Measurements from ENCODE around the gene NPR3.

The NPR3 gene

DNA sequence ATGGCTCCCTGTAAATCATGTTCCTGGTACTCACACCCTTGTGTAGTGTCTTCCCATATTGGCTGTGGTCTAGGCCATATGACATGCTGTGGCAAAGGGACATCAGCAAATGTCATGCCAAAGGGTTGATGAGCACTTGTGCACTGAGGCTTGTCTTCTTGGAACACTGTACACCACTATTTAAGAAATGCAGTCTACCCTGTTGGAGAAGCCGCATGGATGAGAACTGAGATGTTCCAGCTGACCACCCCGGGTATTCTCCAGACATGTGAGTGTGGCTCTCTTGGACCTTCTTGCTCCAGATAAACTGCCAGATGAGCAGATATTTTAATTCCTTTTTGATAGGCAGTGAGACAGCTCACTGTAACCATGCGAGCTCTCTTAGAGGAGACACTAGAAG lies 20.5 kb upstream of the NPR3 start:
- Histone ChIP-seq H3K27me3 (ENCODE audit: insufficient read depth, low read length) (no peaks in the 10 kb centered on the region), H3K4me3 (ENCODE audit: low read length) (no peak overlapping the region), H2AFZ (ENCODE audit: low read depth, low read length) (no peak overlapping the region), H3K9me3 (ENCODE audit: low read length) (no peaks in the 10 kb centered on the region), H3K36me3 (ENCODE audit: insufficient read depth, low read length) (no peaks in the 10 kb centered on the region), H3K4me1 (ENCODE audit: insufficient read depth, low read length) (no peaks in the 10 kb centered on the region)

DNA sequence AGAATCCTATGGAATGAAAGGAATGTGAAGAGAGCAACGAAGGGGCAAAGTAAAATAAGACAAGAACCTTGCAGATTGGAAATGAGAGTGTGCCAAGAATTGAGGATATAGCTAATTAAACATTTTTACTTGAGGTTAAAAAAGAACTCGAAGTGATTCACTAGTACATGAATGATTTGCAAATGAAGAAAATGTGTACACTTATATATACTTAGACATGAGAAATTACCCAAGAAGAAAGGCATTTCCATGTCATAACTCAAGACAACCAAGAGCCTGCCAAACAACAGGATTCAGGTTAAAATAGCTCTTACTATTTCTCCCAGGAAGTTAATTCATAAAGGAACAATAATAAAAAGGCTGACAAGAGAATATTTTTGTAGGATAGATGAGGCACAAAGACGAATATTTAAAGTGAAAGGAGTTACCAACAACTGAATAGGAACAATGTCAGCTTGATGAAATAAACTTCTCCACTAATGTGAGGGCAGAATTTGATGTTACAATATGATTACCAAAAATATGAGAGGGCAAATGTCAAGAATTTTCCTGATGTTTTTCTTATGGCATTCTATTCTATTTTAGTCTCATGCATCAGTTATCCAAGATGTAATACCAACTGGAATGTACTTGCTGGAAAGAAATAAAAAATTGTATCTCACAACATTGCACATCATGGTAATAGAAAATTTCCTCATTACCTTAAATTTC lies 18.9 kb upstream of the NPR3 start:
- H2AFZ ChIP-seq (ENCODE audit: low read depth, low read length): no peak overlapping the region
- no peak overlapping the region for H3K4me3 ChIP-seq (ENCODE audit: low read length)
- H3K4me1 ChIP-seq (ENCODE audit: insufficient read depth, low read length): no peaks in the 10 kb centered on the region
- H3K27me3 ChIP-seq (ENCODE audit: insufficient read depth, low read length): no peaks in the 10 kb centered on the region
- H3K9me3 ChIP-seq (ENCODE audit: low read length): no peaks in the 10 kb centered on the region
- H3K36me3 ChIP-seq (ENCODE audit: insufficient read depth, low read length): no peaks in the 10 kb centered on the region

DNA sequence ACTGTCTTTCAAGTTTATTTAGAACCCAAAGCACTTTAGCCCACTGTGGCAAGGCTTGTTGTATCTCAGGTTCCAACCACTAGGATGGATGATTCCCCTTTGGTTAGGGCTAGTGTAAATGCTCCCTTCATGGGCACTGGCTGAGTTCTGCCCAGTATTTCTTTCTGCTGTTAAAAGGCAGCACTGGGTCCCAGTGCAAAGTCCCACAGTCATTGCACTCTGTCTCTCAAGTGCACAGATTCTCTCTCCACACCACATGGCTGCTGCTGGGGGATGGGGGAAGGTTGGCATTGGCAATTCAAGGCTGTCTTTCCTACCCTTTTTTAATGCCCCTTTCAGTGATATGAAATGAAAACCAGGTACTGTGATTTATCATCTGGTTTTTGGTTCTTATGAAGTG lies 7.2 kb upstream of the NPR3 start:
- Histone ChIP-seq H3K36me3 (ENCODE audit: insufficient read depth, low read length) (no peaks in the 10 kb centered on the region), H3K9me3 (ENCODE audit: low read length) (peaks cover 2% of the 10 kb centered on the region), H2AFZ (ENCODE audit: low read depth, low read length) (no peak overlapping the region), H3K27me3 (ENCODE audit: insufficient read depth, low read length) (peaks cover 15% of the 10 kb centered on the region), H3K4me3 (ENCODE audit: low read length) (no peak overlapping the region), H3K4me1 (ENCODE audit: insufficient read depth, low read length) (no peaks in the 10 kb centered on the region)

DNA sequence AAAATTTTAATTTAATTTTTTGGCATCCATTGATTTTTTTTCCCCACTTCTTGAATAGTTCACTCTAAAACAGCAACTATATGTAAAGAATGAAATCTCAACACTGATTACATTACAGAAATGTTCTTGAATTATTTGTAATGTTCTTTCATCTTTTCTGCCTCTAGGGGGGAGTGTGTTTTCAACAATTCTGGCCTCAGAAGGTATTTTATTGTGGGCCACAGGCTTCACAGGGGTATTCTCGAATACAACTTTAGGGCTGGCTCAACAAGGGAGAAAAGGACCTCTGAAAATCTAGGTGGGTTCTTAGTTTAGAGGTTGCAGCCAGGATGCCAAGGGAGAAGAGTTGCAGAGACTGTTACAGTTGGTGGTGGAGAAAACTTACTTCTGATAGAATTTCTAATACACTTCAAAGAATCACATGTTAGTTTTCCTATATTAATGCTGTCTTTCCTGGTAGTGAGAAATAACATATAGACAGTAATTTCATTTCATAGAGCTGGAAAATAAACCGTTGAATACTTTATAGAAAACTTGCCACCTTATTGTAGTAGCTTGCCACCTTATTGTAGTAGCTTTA lies 3.6 kb upstream of the NPR3 start:
- H3K9me3 ChIP-seq (ENCODE audit: low read length): no peaks in the 10 kb centered on the region
- H3K27me3 ChIP-seq (ENCODE audit: insufficient read depth, low read length): peaks cover 48% of the 10 kb centered on the region
- H3K36me3 ChIP-seq (ENCODE audit: insufficient read depth, low read length): no peaks in the 10 kb centered on the region
- peaks cover 11% of the 10 kb centered on the region for H3K4me1 ChIP-seq (ENCODE audit: insufficient read depth, low read length)
- H3K4me3 ChIP-seq (ENCODE audit: low read length): no peak overlapping the region
- H2AFZ ChIP-seq (ENCODE audit: low read depth, low read length): no peak overlapping the region

DNA sequence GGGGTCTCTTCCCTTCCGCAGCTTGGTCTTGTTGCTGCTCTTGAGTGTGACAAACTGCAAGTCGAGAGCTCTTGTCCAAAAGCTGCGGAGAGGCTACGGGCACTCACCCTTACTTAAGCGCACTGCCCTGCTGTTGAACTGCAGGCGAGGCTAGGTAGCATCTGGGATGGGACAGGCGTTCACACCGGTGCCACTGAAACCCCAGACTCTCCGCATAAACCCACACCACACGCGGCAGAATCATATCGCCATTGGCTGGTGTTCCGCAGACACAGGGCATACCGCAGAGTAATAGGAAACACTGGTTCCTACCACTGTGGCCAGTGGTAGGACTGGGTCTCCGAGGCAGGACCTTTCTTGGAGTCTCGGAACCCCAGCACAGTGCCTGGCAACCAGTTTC lies 2.2 kb upstream of the NPR3 start:
- no peaks in the 10 kb centered on the region for H3K36me3 ChIP-seq (ENCODE audit: insufficient read depth, low read length)
- no peak overlapping the region for H3K4me3 ChIP-seq (ENCODE audit: low read length)
- H2AFZ ChIP-seq (ENCODE audit: low read depth, low read length): no peak overlapping the region
- no peaks in the 10 kb centered on the region for H3K9me3 ChIP-seq (ENCODE audit: low read length)
- H3K27me3 ChIP-seq (ENCODE audit: insufficient read depth, low read length): peaks cover 63% of the 10 kb centered on the region
- peaks cover 11% of the 10 kb centered on the region for H3K4me1 ChIP-seq (ENCODE audit: insufficient read depth, low read length)

DNA sequence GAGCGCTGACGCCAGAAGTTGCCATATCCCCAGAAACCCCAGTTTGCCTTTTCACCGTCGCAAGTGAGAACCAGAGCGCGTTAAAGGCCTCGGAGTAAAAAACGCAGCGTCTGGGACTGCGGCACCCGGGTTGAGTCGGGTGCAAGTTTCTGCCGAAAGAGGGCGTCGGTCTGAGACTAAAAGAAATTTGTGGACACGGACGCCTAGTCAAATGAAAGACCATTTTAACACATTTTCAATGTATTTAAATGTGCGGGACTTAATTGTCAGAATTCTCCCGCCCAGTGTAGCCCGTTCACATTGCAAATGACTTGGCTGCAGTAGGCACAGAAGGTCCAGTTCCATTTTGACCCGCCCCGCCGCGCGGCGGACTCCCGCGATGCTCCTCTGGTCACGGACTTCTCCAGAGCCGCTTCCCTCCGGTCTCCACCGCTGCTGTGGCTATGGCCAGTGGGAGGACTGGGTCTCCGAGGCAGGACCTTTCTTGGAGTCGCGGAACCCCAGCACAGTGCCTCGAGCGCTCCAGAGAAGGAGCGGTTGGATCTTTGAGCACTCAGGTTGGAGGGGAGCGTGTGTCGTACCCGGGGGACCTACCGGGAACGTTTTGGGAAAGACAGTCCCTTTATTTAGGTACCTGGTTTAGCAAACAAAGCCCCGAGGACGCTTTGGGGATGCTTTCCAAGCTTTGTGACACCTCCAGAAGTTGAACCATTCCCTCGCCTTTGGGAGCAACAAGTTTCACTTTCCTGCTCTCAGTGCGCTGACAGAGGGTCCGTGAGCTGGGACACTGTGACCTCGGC lies 1.2 kb upstream of the NPR3 start:
- peak overlapping the region; percentile 78 for H2AFZ ChIP-seq (ENCODE audit: low read depth, low read length)
- H3K36me3 ChIP-seq (ENCODE audit: insufficient read depth, low read length): no peaks in the 10 kb centered on the region
- peak overlapping the region; percentile 44 for H3K4me3 ChIP-seq (ENCODE audit: low read length)
- peaks cover 11% of the 10 kb centered on the region for H3K4me1 ChIP-seq (ENCODE audit: insufficient read depth, low read length)
- peaks cover 73% of the 10 kb centered on the region for H3K27me3 ChIP-seq (ENCODE audit: insufficient read depth, low read length)
- no peaks in the 10 kb centered on the region for H3K9me3 ChIP-seq (ENCODE audit: low read length)

DNA sequence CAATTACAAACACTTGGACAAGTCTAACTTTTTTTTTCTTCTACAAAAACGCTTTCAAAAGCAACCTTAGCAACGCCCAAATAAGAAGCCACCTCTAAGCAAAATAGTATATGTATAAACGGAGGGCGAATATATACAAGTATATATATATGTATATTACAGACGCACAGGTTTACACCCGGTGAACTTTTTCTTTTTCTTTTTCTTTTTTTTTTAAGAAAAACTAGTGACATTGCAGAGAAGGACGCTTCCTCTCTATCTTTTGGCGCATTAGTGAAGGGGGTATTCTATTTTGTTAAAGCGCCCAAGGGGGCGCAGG lies 200 bp downstream of the NPR3 start:
- no peaks in the 10 kb centered on the region for H3K9me3 ChIP-seq (ENCODE audit: low read length)
- H3K27me3 ChIP-seq (ENCODE audit: insufficient read depth, low read length): peaks cover 71% of the 10 kb centered on the region
- H3K36me3 ChIP-seq (ENCODE audit: insufficient read depth, low read length): no peaks in the 10 kb centered on the region
- peaks cover 11% of the 10 kb centered on the region for H3K4me1 ChIP-seq (ENCODE audit: insufficient read depth, low read length)
- no peak overlapping the region for H3K4me3 ChIP-seq (ENCODE audit: low read length)
- no peak overlapping the region for H2AFZ ChIP-seq (ENCODE audit: low read depth, low read length)

DNA sequence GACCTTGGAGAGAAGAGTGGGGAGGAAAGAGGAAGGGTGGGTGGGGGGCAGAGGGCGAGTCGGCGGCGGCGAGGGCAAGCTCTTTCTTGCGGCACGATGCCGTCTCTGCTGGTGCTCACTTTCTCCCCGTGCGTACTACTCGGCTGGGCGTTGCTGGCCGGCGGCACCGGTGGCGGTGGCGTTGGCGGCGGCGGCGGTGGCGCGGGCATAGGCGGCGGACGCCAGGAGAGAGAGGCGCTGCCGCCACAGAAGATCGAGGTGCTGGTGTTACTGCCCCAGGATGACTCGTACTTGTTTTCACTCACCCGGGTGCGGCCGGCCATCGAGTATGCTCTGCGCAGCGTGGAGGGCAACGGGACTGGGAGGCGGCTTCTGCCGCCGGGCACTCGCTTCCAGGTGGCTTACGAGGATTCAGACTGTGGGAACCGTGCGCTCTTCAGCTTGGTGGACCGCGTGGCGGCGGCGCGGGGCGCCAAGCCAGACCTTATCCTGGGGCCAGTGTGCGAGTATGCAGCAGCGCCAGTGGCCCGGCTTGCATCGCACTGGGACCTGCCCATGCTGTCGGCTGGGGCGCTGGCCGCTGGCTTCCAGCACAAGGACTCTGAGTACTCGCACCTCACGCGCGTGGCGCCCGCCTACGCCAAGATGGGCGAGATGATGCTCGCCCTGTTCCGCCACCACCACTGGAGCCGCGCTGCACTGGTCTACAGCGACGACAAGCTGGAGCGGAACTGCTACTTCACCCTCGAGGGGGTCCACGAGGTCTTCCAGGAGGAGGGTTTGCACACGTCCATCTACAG lies 760 bp downstream of the NPR3 start:
- peaks cover 69% of the 10 kb centered on the region for H3K27me3 ChIP-seq (ENCODE audit: insufficient read depth, low read length)
- no peak overlapping the region for H2AFZ ChIP-seq (ENCODE audit: low read depth, low read length)
- no peak overlapping the region for H3K4me3 ChIP-seq (ENCODE audit: low read length)
- peaks cover 11% of the 10 kb centered on the region for H3K4me1 ChIP-seq (ENCODE audit: insufficient read depth, low read length)
- H3K9me3 ChIP-seq (ENCODE audit: low read length): no peaks in the 10 kb centered on the region
- H3K36me3 ChIP-seq (ENCODE audit: insufficient read depth, low read length): no peaks in the 10 kb centered on the region

DNA sequence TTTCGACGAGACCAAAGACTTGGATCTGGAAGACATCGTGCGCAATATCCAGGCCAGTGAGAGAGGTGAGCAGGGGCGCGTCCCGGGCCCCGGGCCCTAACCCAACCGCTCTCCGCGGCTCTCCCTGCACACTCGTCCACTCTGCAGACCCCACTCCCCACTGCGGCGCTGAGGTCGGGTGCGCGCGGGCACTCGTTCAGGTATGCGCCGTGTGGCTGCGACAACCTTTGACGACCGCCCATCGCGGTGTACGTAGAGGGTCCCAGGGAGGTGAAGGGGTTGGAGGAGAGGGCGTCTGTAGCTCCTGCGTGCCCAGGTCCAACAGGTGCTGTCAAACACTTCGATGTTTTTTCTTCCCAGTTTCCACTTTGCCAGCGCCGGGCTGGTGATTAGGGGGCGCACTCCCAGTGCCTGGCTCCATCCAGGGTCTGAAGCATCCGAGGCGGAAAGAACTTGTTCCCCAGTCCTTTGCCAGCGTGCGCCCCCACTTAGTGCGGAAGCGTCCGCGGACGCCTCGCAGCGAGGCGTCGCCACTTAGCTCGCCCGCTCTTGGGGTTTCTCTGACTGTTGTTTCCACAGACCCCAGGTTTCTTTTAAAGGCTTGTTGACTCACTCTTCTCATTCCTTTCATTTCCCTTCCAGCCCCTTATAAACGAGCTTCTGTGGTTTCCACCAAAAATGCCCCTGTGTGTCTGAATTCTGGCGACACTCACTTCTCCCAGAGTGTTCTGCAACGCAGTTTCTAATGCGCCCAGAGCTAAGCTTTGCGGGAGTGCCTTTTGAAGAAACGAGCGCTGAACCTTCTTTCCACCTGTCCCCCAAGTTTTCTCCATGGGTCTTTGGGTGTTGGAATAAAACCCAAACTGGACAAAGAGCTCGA lies 1.6 kb downstream of the NPR3 start:
- Histone ChIP-seq H3K4me3 (ENCODE audit: low read length) (no peak overlapping the region), H3K36me3 (ENCODE audit: insufficient read depth, low read length) (no peaks in the 10 kb centered on the region), H2AFZ (ENCODE audit: low read depth, low read length) (no peak overlapping the region), H3K27me3 (ENCODE audit: insufficient read depth, low read length) (peaks cover 69% of the 10 kb centered on the region), H3K9me3 (ENCODE audit: low read length) (no peaks in the 10 kb centered on the region), H3K4me1 (ENCODE audit: insufficient read depth, low read length) (peaks cover 11% of the 10 kb centered on the region)

DNA sequence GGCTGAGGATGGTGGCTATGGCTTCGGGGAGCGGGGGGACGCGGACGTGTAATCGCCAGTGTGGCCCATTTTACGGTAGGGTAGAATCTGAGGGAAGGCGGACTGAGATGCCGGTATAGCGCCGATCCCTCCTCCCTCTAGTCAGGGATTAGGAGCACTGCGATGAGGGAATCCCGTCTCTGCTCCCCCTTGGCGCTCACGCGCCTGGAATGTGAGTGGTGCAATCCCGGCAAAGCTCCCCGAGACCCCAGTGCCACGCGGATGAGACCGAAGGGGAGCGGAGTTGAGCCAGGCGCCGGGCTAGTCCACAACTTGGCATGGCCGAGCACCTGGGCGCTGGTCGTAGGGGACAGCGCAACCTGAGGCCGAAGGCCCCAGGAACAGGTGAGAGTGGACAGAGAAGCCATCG lies 2.2 kb downstream of the NPR3 start:
- Histone ChIP-seq H3K27me3 (ENCODE audit: insufficient read depth, low read length) (peaks cover 68% of the 10 kb centered on the region), H2AFZ (ENCODE audit: low read depth, low read length) (no peak overlapping the region), H3K4me1 (ENCODE audit: insufficient read depth, low read length) (peaks cover 11% of the 10 kb centered on the region), H3K4me3 (ENCODE audit: low read length) (no peak overlapping the region), H3K9me3 (ENCODE audit: low read length) (no peaks in the 10 kb centered on the region), H3K36me3 (ENCODE audit: insufficient read depth, low read length) (no peaks in the 10 kb centered on the region)

DNA sequence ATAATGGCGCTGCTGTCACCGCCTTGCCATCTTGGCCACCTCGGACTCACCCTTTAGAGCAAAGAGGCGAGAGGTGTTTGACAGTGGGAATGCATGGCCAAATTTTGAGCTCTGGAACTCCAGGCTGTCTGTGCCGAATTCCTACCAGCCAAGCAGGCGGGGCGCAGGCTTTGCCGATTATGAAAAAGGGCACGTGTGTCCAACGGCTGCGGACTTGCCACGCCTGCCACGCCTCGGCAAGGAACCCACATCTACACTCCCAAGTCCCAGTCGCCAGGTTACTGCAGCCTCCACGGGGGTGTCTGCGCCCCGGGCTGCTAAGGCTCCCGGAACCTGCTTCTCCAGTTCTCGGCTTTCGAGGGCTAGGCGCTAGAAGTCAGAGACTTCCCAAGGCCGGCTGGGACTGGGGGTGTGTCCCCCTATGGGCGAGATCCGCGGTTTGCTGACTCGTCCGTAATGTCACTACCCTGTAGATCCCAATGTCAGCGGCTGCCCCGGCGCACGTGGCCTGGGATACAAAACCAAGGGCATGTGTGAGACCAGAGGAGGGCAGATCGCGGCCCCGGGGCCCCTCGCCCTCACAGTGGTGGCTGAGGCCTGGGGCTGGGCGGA lies 2.8 kb downstream of the NPR3 start:
- Histone ChIP-seq H3K27me3 (ENCODE audit: insufficient read depth, low read length) (peaks cover 63% of the 10 kb centered on the region), H3K4me3 (ENCODE audit: low read length) (no peak overlapping the region), H3K9me3 (ENCODE audit: low read length) (no peaks in the 10 kb centered on the region), H3K36me3 (ENCODE audit: insufficient read depth, low read length) (no peaks in the 10 kb centered on the region), H2AFZ (ENCODE audit: low read depth, low read length) (no peak overlapping the region), H3K4me1 (ENCODE audit: insufficient read depth, low read length) (peaks cover 11% of the 10 kb centered on the region)

DNA sequence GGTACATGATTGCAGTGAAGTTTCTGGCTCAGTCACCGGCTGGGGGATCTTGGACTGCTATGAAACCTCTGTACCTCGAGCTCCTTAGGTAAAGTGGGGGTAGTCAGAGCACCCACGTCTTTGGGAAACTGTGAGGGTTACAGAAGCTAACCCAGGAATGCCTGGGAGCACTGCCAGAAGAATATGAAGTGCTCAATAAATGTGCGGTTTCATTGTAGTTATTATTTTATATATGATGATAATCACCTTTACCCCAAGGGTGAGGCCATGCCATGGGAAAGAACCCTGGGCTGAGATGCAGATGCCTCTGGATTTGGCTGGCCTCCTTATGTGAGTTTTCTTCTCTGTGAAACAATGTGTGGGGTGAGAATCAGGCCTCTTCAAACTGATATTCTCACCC lies 3.7 kb downstream of the NPR3 start:
- Histone ChIP-seq H3K4me3 (ENCODE audit: low read length) (no peak overlapping the region), H3K4me1 (ENCODE audit: insufficient read depth, low read length) (peaks cover 11% of the 10 kb centered on the region), H2AFZ (ENCODE audit: low read depth, low read length) (no peak overlapping the region), H3K36me3 (ENCODE audit: insufficient read depth, low read length) (no peaks in the 10 kb centered on the region), H3K9me3 (ENCODE audit: low read length) (no peaks in the 10 kb centered on the region), H3K27me3 (ENCODE audit: insufficient read depth, low read length) (peaks cover 55% of the 10 kb centered on the region)
